Fibroblast of the aortic adventitia (primary cell): ENCODE data around the gene TMEM94. TPM values are rescaled to one million over a fixed set of nuclear protein-coding genes. Genes with fewer than 3 reads are reported as not detected.
"Not testable (repeated sequence)": the region's sequence is repeated elsewhere in the genome, so short reads cannot be mapped to it uniquely, and the experiment has no call there.

ENCODE experiments used
- DNase-seq: peaks from one replicate; pipeline ENCODE4 v3.0.0-alpha.2; 2010; ENCODE audit warnings: low read depth
- H3K4me3 ChIP-seq: 2 replicates; pipeline ENCODE4 v1.5.1; 2011; ENCODE audit warnings: low read depth, mild to moderate bottlenecking, control low read depth, low read length, moderate library complexity
- total RNA-seq: library from RNA; depleted of rRNA; stranded (reverse); fragments of >200 nt; gene quantifications from 2 replicates; pipeline ENCODE4 v1.2.3, GENCODE V29; 2012; ENCODE audit warnings: low replicate concordance
- TF ChIP-seq, protein P1 (sequence below): IDR thresholded peaks from 2 replicates; pipeline ENCODE4 v1.5.1; 2011; ENCODE audit warnings: mild to moderate bottlenecking, low read length, control low read depth, inconsistent platforms; ENCODE audit not compliant: insufficient read depth

Gene TMEM94
- total RNA-seq, 1 donor = 29.7 TPM

DNA sequence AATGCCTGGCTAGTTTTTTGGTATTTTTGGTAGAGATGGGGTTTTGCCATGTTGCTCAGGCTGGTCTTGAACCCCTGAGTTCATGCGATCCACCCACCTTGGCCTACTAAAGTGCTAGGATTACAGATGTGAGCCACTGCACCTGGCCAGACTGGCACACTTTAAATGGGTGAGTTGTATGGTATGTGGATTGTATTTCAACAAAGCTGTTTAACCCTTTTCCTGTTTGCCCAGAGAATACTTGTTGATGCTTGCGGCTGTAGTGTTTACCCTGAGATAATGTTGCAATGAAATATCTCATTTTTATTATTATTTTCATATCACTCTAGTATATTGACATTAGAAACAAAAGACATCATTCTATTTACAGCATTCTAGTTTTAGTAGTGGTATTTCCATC lies 17.1 kb upstream of the TMEM94 start:
- TF ChIP-seq, protein P1, sequence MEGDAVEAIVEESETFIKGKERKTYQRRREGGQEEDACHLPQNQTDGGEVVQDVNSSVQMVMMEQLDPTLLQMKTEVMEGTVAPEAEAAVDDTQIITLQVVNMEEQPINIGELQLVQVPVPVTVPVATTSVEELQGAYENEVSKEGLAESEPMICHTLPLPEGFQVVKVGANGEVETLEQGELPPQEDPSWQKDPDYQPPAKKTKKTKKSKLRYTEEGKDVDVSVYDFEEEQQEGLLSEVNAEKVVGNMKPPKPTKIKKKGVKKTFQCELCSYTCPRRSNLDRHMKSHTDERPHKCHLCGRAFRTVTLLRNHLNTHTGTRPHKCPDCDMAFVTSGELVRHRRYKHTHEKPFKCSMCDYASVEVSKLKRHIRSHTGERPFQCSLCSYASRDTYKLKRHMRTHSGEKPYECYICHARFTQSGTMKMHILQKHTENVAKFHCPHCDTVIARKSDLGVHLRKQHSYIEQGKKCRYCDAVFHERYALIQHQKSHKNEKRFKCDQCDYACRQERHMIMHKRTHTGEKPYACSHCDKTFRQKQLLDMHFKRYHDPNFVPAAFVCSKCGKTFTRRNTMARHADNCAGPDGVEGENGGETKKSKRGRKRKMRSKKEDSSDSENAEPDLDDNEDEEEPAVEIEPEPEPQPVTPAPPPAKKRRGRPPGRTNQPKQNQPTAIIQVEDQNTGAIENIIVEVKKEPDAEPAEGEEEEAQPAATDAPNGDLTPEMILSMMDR = no peak
- no peak overlapping the region for H3K4me3 ChIP-seq

DNA sequence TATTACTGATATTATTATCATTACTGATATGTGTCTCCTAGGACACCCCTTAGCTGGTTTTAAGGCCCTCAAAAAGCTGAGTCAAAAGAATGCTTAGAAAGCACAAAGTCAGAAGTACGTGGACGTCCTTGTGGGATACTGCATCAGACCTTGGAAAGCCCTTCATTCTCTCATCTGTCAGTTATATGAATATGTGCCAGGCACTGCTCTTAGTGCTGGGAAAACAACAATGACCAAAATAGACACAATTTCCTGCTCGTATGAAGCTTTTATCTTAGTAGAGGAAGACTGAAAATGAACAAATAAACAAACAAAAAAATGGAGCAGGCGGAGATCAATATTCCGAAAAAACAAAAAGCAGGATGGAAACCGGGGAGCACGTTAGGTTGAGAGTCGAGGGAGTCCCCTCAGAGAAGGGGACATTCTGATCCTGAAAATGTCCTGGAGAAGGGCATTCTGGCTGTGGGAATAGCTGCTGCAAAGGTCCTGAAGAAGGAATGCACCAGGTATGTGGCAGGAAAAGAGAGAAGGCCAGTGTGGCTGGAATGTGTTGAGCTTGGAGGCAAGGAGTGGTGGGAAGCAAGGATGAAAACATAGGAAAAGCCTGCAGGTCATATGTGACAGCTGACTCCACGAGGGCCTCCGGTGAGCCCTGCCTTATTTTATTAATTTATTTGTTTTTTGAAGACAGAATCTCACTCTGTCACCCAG lies 15.5 kb upstream of the TMEM94 start:
- H3K4me3 ChIP-seq = no peak overlapping the region
- peak; percentile 36 for DNase-seq
- TF ChIP-seq, protein P1 = no peak

More for the DNA sequence above, 17.1 kb upstream of the TMEM94 start:
- no peak for DNase-seq

DNA sequence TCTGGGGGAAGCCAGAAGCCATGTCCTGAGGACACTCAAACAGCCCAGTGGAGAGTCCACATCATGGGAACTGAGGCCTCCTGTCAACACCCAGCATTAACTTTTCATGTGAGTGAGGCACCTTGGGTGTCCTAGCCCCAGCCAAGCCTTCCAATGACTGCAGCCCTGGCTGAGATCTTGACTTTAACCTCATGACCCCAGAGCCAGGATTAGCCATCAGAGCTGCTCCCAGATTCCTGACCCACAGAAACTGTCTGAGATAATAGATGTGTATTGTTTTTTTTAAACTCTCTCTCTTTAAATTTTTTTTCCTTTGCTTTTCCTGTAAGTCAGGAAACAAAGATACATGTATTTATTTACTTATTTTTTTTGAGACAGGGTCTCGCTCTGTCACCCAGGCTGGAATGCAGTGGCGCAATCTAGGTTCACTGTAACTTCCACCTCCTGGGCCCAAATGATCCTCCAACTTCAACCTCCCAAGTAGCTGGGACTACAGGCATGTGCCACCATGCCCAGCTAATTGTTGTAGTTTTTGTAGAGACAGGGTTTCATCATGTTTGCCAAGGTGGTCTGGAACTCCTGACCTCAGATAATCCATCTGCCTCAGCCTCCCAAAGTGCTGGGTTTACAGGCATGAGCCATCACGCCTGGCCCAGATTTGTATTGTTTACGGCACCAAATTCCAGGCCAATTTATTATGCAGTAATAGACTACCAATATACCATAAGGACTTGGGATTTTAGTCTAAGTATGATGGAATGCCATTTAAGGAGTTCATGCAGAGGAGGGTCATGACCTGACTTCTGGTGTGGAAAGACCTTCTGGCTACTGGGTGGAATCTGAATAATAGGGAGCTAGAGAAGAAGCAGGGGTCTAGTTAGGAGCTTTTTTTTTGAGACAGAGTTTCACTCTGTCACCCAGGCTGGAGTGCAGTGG lies 14.0 kb upstream of the TMEM94 start:
- no peak for DNase-seq
- no peak overlapping the region for H3K4me3 ChIP-seq
- TF ChIP-seq, protein P1 = no peak

DNA sequence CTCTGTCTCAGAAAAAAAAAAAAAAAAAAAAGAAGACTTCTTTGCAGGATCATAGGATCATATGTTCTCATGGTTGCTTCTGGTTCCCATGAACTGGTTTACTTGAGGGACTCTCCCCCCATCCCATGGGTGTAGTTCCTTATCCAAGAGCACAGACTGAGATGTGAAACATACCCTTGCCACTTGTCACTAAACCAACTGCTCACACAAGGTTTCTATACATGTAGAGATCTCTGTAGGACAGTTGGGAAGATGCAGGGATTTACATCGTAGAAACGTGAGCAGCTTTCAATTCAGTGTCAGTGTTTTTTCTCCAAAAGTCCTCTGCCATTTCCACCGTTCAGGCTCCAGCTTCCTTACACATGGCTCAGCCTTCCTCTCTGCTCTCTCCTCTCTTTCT lies 11.1 kb upstream of the TMEM94 start:
- TF ChIP-seq, protein P1 = no peak
- H3K4me3 ChIP-seq = no peak overlapping the region

DNA sequence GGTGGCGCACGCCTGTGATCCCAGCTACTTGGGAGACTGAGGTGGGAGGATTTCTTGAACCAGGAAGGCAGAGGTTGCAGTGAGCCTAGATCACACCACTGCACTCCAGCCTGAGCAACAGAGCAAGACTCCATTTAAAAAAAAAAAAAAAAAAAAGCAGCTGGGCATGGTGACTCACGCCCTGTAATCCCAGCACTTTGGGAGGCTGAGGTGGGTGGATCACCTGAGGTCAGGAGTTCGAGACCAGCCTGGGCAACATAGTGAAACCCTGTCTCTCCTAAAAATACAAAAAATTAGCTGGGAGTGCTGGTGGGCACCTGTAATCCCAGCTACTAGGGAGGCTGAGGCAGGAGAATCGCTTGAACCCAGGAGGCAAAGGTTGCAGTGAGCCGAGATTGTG lies 10.5 kb upstream of the TMEM94 start:
- not testable (repeated sequence) for H3K4me3 ChIP-seq, DNase-seq

More for the DNA sequence above, 11.1 kb upstream of the TMEM94 start:
- no peak for DNase-seq

DNA sequence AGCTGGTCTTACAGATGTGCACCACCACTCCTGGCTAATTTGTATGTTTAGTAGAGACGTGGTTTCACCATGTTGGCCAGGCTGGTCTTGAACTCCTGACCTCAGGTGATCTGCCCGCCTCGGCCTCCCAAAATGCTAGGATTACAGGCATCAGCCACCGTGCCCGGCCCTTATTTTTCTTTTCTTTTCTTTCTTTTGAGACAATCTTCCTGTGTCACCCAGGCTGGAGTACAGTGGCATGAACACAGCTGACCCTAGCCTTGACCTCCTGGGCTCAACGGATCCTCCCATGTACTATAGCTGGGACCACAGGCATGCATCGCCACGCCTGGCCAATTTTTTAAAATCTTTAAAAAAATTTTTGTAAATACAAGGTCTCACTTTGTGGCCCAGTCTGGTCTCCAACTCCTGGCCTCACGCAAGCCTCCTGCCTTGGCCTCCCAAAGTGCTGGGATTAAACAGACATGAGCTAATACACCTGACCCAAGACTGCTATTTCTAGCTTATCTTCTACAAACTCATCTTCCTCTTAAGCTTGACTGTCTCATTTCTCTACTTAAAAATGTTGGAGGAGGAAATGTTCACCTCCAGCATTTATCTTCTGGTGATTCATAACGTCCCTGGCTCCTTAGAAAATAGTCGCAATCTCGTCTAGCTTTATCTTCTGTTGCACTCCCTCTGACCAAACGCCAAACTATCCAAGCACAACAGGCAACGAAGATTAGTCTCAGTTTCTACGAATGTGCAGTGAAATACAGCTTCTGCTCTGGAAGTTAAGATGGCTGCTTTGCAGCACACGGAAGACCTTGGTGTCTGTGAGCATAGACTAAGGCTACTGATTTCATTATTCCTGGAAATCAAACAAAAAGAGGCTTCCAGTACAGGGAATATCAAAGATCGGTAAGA lies 8.2 kb upstream of the TMEM94 start:
- DNase-seq = peak; percentile 19
- TF ChIP-seq, protein P1 = no peak

More for the DNA sequence above, 8.2 kb upstream of the TMEM94 start:
- H3K4me3 ChIP-seq = no peak overlapping the region
